Testis (tissue), 2 donors: ENCODE data around the gene NCS1.

Experiments used
- POLR2A ChIP-seq: fragments of 450-650 bp; IDR thresholded peaks from one replicate; pipeline ENCODE4 v1.6.1; 2017; ENCODE audit warnings: antibody characterized with exemption, mild to moderate bottlenecking, moderate library complexity
- TF ChIP-seq, protein P1 (sequence below), 3 experiments: fragments of 450-650 bp in 2 of 3; fragments of 200-600 bp in 1 of 3; sonication (generic) in 1 of 3; IDR thresholded peaks; one replicate each; pipeline ENCODE4 v1.5.1; 2016 to 2019; ENCODE audit warnings: antibody characterized with exemption in 3 of 3, mild to moderate bottlenecking in 2 of 3, moderate library complexity in 1 of 3

DNA sequence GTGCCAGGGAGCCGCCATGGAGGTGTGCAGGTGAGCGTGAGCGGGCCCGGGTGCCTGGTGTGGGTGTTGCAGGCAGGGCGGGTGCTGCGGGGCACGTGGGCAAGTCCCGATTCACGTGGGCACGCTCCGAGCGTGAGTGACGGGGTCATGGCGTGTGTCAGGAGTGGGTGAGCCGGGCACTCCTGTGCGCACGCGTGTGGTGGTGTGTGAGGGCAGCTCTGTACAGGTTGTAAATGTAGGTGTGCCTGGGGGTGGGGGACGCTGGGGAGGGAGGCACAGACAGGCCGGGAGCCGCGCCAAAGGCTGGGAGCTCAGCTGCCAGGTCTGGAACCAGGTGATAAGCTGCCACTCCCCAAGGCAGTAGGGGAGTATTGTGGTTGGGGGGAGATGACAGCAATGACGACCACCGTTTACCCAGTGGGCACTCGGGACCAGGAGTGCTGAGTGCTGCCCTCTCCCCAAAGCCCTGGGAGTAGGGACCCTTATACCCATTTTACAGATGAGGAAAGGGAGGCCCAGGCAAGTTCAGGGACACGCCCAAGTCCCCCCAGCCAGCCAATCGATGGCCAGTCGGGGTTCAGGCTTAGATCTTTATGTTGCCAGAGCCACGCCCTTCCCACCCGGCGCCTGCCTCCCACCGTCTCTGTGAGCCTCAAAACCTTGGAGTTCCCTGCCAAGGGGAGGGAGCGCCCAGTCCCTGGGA, 9.6 kb downstream of the NCS1 start:
- TF ChIP-seq, protein P1, sequence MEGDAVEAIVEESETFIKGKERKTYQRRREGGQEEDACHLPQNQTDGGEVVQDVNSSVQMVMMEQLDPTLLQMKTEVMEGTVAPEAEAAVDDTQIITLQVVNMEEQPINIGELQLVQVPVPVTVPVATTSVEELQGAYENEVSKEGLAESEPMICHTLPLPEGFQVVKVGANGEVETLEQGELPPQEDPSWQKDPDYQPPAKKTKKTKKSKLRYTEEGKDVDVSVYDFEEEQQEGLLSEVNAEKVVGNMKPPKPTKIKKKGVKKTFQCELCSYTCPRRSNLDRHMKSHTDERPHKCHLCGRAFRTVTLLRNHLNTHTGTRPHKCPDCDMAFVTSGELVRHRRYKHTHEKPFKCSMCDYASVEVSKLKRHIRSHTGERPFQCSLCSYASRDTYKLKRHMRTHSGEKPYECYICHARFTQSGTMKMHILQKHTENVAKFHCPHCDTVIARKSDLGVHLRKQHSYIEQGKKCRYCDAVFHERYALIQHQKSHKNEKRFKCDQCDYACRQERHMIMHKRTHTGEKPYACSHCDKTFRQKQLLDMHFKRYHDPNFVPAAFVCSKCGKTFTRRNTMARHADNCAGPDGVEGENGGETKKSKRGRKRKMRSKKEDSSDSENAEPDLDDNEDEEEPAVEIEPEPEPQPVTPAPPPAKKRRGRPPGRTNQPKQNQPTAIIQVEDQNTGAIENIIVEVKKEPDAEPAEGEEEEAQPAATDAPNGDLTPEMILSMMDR (IDR thresholded peaks at IDR 0.05): no peak
- no peak for TF ChIP-seq POLR2A
